Esophagus muscularis mucosa (tissue), 4 donors: ENCODE data around the gene HLA-DPA1.

Source experiments
- CTCF ChIP-seq, 3 experiments: fragments of 200-600 bp in 2 of 3; fragments of 450-650 bp in 1 of 3; sonication (generic) in 2 of 3; IDR thresholded peaks; one replicate each; pipeline ENCODE4 v1.5.1; 2017 to 2019; ENCODE audit warnings: antibody characterized with exemption in 3 of 3, mild to moderate bottlenecking in 2 of 3, moderate library complexity in 1 of 3
- EP300 ChIP-seq: sonication (generic); formaldehyde crosslinking; IDR thresholded peaks from one replicate; pipeline ENCODE4 v1.6.1; 2017; ENCODE audit warnings: antibody characterized with exemption
- POLR2AphosphoS5 ChIP-seq, 2 donors: sonication (generic); formaldehyde crosslinking; IDR thresholded peaks; one replicate each; pipeline ENCODE4 v1.6.1; 2017; ENCODE audit warnings: antibody characterized with exemption in 2 of 2

- TF ChIP-seq CTCF (IDR thresholded peaks at IDR 0.05) (no peak), EP300 (no peak), POLR2AphosphoS5 (IDR thresholded peaks at IDR 0.05) (no peak)
Measured at GRCh38 chr6:33104887-33105286, 31.4 kb upstream of the HLA-DPA1 start.
